K562 (cell line): ENCODE measurements around the gene SESN2. TPM values are rescaled to one million over a fixed set of nuclear protein-coding genes. Genes with fewer than 3 reads are reported as not detected.
A peak's percentile ranks its signal among the peaks of the same experiment; 100 is the strongest.

Experiments used
- CBX2 ChIP-seq: fragments of 200-600 bp; sonication (generic); IDR thresholded peaks from one replicate; pipeline ENCODE4 v1.6.1; 2012; ENCODE audit warnings: mild to moderate bottlenecking, low read length, inconsistent platforms; ENCODE audit not compliant: insufficient read depth, poor library complexity, severe bottlenecking
- GABPB2 ChIP-seq: fragments of 250-450 bp; sonication (Bioruptor Pico); conservative IDR thresholded peaks from 2 replicates; pipeline ENCODE4 v1.5.1; 2021; ENCODE audit warnings: mild to moderate bottlenecking
- HIVEP1 ChIP-seq: fragments of 250-450 bp; sonication (Bioruptor Pico); IDR thresholded peaks from 2 replicates; pipeline ENCODE4 v1.4.0; 2020; ENCODE audit warnings: mild to moderate bottlenecking
- HNRNPUL1 ChIP-seq: fragments of 200-400 bp; formaldehyde crosslinking; IDR thresholded peaks from 2 replicates; pipeline ENCODE4 v1.6.1; 2017; ENCODE audit warnings: low read length
- HOXB6 ChIP-seq: fragments of 250-450 bp; sonication (Bioruptor Pico); IDR thresholded peaks from 2 replicates; pipeline ENCODE4 v1.5.1; 2022; ENCODE audit warnings: mild to moderate bottlenecking, borderline replicate concordance
- NCOA1 ChIP-seq: fragments of 450-650 bp; IDR thresholded peaks from 2 replicates; pipeline ENCODE4 v1.6.1; 2016; ENCODE audit warnings: low read depth
- NCOA6 ChIP-seq: fragments of 450-650 bp; IDR thresholded peaks from 2 replicates; pipeline ENCODE4 v1.6.1; 2017; ENCODE audit warnings: mild to moderate bottlenecking
- NFE2L1 ChIP-seq: fragments of 450-650 bp; IDR thresholded peaks from 2 replicates; pipeline ENCODE4 v1.6.1; 2016; ENCODE audit warnings: missing genetic modification characterization, low read depth, mild to moderate bottlenecking, missing compliant biosample characterization, moderate library complexity, borderline replicate concordance
- NR4A1 ChIP-seq, 2 experiments: fragments of 250-450 bp in 1 of 2; fragments of 450-650 bp in 1 of 2; sonication (Bioruptor Pico) in 1 of 2; IDR thresholded peaks; 2 replicates each; pipeline versions ENCODE4 v1.4.0 to v1.6.1; 2016 to 2020; ENCODE audit warnings: mild to moderate bottlenecking in 2 of 2, missing compliant biosample characterization in 1 of 2, missing genetic modification characterization in 1 of 2, moderate library complexity in 1 of 2
- POLR3G ChIP-seq: IDR thresholded peaks from 2 replicates; pipeline ENCODE4 v1.6.1; 2011; ENCODE audit not compliant: insufficient read length, insufficient replicate concordance; ENCODE audit errors: extremely low read depth
- RBM15 ChIP-seq: fragments of 200-400 bp; formaldehyde crosslinking; IDR thresholded peaks from 2 replicates; pipeline ENCODE4 v1.6.1; 2018; ENCODE audit warnings: mild to moderate bottlenecking, low read length, moderate library complexity; ENCODE audit not compliant: insufficient read depth
- SNRNP70 ChIP-seq: fragments of 200-400 bp; formaldehyde crosslinking; optimal IDR thresholded peaks from 2 replicates; pipeline ENCODE3; 2017; ENCODE audit warnings: low read depth, low read length
- TAF15 ChIP-seq: fragments of 200-400 bp; formaldehyde crosslinking; IDR thresholded peaks from 2 replicates; pipeline ENCODE4 v1.6.1; 2017; ENCODE audit warnings: mild to moderate bottlenecking, low read depth, low read length, moderate library complexity
- ZC3H4 ChIP-seq: sonication (generic); formaldehyde crosslinking; IDR thresholded peaks from 2 replicates; pipeline ENCODE4 v1.9.0; 2021; ENCODE audit warnings: missing genetic modification reagents, borderline replicate concordance
- ZNF384 ChIP-seq: IDR thresholded peaks from 2 replicates; pipeline ENCODE4 v1.6.1; 2012; ENCODE audit warnings: low read depth, low read length, improper control_type of control experiment
- ZNF551 ChIP-seq: fragments of 250-450 bp; sonication (Bioruptor Pico); IDR thresholded peaks from 2 replicates; pipeline ENCODE4 v1.5.0; 2021; ENCODE audit warnings: mild to moderate bottlenecking, moderate library complexity
- polyA plus RNA-seq, 8 experiments: library from polyadenylated mRNA; depleted of rRNA in 4 of 8; stranded (reverse) in 5 of 8; unstranded in 3 of 8; fragments of >200 nt; fragmentation: Nextera tagmentation in 2 of 8; fragmentation: Illumina TruSeq in 1 of 8; extraction: Ambion mirVana in 2 of 8; extraction: Trizol in 1 of 8; gene quantifications; 2 replicates each; pipeline versions ENCODE4 v1.2.1 to v1.2.3, GENCODE V29; 2011 to 2014; ENCODE audit warnings: inconsistent platforms in 1 of 8, missing spikeins in 1 of 8
- total RNA-seq, 7 experiments: library from RNA; depleted of rRNA in 6 of 7; stranded (reverse); fragments of >200 nt in 6 of 7; fragmentation: Illumina TruSeq in 2 of 7; extraction: Trizol in 2 of 7; gene quantifications; 2 replicates each; pipeline versions ENCODE4 v1.2.1 to v1.2.3, GENCODE V29; 2011 to 2021; ENCODE audit warnings: low replicate concordance in 1 of 7
- TF ChIP-seq, protein P1 (sequence below): IDR thresholded peaks from 2 replicates; pipeline ENCODE4 v1.6.1; 2011; ENCODE audit warnings: borderline replicate concordance, low read depth, mild to moderate bottlenecking, moderate library complexity, low read length; ENCODE audit not compliant: insufficient read depth, poor library complexity, severe bottlenecking
- TF ChIP-seq, protein P2 (sequence below), 3 experiments: IDR thresholded peaks in 2 of 3; conservative IDR thresholded peaks in 1 of 3; 2 replicates each; pipeline ENCODE4 v1.5.1; 2011 to 2012; ENCODE audit warnings: low read length in 3 of 3, mild to moderate bottlenecking in 3 of 3, control low read depth in 2 of 3, improper control_type of control experiment in 1 of 3, inconsistent platforms in 1 of 3, low read depth in 1 of 3, mixed read lengths in 1 of 3, moderate library complexity in 1 of 3; ENCODE audit not compliant: insufficient read depth in 2 of 3
- TF ChIP-seq, protein P3 (sequence below): sonication (generic); formaldehyde crosslinking; IDR thresholded peaks from 2 replicates; pipeline ENCODE4 v1.8.0; 2022; ENCODE audit warnings: mild to moderate bottlenecking, missing genetic modification reagents
- TF ChIP-seq, protein P4 (sequence below): sonication (generic); formaldehyde crosslinking; IDR thresholded peaks from 2 replicates; pipeline ENCODE4 v1.8.0; 2023; ENCODE audit warnings: mild to moderate bottlenecking, missing genetic modification reagents
- TF ChIP-seq, protein P5 (sequence below): fragments of 450-650 bp; IDR thresholded peaks from 2 replicates; pipeline ENCODE4 v1.6.1; 2018; ENCODE audit warnings: mild to moderate bottlenecking, low read depth; ENCODE audit not compliant: partially characterized antibody

Gene SESN2
- total and polyA plus RNA-seq, 9 of the 15 experiments (the other 6 are each of a cell fraction or from before 2014, with no cell fraction given), result 3.7 to 71.3 (median 16.8) TPM

DNA sequence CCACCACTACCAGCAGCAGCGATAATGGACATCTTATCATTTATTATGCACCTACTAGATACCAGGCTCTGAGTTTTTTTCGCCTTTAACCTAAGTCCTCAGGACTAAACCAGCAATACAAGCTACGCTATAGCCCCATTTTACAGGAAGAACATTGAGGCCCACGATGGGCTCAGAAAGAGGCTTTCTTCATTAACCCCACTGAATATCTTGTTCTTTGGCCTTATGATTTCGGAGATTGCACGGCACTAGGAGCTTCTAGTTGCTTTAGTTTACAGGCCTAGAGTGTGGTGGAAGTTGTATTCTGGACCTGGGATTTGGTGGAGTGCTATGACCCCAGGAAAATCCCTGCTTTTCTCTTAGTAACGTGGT lies 1.5 kb downstream of the SESN2 start (continued):
- TF ChIP-seq HOXB6 (no peak), NFE2L1 (no peak), HNRNPUL1 (no peak), GABPB2 (CRISPR knock-in tag) (no peak), ZNF384 (no peak; the same call in 1 of the 2 replicates), NCOA6 (no peak), CBX2 (no peak), SNRNP70 (no peak), RBM15 (no peak), ZC3H4 (CRISPR knock-in tag) (peak; percentile 62; the same call in 1 of the 2 replicates), NR4A1 (CRISPR knock-in tag; IDR thresholded peaks at IDR 0.05) (no peak), NR4A1 (tag; IDR thresholded peaks at IDR 0.05) (no peak), TAF15 (no peak), POLR3G (no peak), ZNF551 (CRISPR knock-in tag) (no peak), HIVEP1 (no peak), NCOA1 (no peak)
- TF ChIP-seq, protein P1, sequence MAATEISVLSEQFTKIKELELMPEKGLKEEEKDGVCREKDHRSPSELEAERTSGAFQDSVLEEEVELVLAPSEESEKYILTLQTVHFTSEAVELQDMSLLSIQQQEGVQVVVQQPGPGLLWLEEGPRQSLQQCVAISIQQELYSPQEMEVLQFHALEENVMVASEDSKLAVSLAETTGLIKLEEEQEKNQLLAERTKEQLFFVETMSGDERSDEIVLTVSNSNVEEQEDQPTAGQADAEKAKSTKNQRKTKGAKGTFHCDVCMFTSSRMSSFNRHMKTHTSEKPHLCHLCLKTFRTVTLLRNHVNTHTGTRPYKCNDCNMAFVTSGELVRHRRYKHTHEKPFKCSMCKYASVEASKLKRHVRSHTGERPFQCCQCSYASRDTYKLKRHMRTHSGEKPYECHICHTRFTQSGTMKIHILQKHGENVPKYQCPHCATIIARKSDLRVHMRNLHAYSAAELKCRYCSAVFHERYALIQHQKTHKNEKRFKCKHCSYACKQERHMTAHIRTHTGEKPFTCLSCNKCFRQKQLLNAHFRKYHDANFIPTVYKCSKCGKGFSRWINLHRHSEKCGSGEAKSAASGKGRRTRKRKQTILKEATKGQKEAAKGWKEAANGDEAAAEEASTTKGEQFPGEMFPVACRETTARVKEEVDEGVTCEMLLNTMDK, result no peak
- TF ChIP-seq, protein P2, sequence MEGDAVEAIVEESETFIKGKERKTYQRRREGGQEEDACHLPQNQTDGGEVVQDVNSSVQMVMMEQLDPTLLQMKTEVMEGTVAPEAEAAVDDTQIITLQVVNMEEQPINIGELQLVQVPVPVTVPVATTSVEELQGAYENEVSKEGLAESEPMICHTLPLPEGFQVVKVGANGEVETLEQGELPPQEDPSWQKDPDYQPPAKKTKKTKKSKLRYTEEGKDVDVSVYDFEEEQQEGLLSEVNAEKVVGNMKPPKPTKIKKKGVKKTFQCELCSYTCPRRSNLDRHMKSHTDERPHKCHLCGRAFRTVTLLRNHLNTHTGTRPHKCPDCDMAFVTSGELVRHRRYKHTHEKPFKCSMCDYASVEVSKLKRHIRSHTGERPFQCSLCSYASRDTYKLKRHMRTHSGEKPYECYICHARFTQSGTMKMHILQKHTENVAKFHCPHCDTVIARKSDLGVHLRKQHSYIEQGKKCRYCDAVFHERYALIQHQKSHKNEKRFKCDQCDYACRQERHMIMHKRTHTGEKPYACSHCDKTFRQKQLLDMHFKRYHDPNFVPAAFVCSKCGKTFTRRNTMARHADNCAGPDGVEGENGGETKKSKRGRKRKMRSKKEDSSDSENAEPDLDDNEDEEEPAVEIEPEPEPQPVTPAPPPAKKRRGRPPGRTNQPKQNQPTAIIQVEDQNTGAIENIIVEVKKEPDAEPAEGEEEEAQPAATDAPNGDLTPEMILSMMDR (IDR thresholded peaks at IDR 0.05 in 2 of 3, conservative IDR thresholded peaks at IDR 0.05 in 1 of 3; ENCODE audit: insufficient read depth in 2 of 3, low read depth in 1 of 3, low read length in 3 of 3), result no peak
- TF ChIP-seq, protein P3, sequence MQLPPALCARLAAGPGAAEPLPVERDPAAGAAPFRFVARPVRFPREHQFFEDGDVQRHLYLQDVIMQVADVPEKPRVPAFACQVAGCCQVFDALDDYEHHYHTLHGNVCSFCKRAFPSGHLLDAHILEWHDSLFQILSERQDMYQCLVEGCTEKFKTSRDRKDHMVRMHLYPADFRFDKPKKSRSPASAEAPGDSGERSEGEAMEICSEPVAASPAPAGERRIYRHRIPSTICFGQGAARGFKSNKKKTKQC (CRISPR knock-in tag), result no peak
- TF ChIP-seq, protein P4, sequence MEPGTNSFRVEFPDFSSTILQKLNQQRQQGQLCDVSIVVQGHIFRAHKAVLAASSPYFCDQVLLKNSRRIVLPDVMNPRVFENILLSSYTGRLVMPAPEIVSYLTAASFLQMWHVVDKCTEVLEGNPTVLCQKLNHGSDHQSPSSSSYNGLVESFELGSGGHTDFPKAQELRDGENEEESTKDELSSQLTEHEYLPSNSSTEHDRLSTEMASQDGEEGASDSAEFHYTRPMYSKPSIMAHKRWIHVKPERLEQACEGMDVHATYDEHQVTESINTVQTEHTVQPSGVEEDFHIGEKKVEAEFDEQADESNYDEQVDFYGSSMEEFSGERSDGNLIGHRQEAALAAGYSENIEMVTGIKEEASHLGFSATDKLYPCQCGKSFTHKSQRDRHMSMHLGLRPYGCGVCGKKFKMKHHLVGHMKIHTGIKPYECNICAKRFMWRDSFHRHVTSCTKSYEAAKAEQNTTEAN (CRISPR knock-in tag), result no peak
- TF ChIP-seq, protein P5, sequence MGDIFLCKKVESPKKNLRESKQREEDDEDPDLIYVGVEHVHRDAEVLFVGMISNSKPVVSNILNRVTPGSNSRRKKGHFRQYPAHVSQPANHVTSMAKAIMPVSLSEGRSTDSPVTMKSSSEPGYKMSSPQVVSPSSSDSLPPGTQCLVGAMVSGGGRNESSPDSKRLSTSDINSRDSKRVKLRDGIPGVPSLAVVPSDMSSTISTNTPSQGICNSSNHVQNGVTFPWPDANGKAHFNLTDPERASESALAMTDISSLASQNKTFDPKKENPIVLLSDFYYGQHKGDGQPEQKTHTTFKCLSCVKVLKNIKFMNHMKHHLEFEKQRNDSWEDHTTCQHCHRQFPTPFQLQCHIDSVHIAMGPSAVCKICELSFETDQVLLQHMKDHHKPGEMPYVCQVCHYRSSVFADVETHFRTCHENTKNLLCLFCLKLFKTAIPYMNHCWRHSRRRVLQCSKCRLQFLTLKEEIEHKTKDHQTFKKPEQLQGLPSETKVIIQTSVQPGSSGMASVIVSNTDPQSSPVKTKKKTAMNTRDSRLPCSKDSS, result no peak
